Suppressor macrophage (primary cell): ENCODE results near the gene SUGCT.
"Not testable (repeated sequence)": the region's sequence is repeated elsewhere in the genome, so short reads cannot be mapped to it uniquely, and the experiment has no call there.

Experiments used
- DNase-seq, 4 experiments: peaks; one replicate each; pipeline ENCODE4 v3.0.0-alpha.2; 2020 to 2022

The SUGCT gene

GRCh38 chr7:40139891-40140290 lies 5.1 kb downstream of the SUGCT start:
- not testable (repeated sequence) for DNase-seq

DNA sequence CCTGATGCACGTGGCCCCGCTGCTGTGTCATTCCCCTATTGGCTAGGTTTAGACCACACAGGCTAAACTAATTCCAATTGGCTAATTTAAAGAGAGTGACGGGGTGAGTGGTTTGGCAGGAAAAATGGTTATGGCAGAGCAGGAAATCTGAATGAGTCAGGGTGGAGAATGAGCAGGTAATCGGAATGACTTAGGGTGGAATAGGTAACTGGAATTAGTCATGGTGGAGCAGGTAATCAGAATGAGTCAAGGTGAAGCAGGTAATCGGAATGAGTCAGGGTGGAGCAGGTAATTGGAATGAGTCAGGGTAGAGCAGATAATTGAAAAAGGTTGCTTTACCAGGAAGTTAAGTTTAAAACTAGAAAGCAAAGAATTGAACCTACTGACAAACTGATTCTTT lies 7.1 kb downstream of the SUGCT start:
- DNase-seq: not testable (repeated sequence)

GRCh38 chr7:40145596-40146130 lies 10.9 kb downstream of the SUGCT start:
- not testable (repeated sequence) for DNase-seq

DNA sequence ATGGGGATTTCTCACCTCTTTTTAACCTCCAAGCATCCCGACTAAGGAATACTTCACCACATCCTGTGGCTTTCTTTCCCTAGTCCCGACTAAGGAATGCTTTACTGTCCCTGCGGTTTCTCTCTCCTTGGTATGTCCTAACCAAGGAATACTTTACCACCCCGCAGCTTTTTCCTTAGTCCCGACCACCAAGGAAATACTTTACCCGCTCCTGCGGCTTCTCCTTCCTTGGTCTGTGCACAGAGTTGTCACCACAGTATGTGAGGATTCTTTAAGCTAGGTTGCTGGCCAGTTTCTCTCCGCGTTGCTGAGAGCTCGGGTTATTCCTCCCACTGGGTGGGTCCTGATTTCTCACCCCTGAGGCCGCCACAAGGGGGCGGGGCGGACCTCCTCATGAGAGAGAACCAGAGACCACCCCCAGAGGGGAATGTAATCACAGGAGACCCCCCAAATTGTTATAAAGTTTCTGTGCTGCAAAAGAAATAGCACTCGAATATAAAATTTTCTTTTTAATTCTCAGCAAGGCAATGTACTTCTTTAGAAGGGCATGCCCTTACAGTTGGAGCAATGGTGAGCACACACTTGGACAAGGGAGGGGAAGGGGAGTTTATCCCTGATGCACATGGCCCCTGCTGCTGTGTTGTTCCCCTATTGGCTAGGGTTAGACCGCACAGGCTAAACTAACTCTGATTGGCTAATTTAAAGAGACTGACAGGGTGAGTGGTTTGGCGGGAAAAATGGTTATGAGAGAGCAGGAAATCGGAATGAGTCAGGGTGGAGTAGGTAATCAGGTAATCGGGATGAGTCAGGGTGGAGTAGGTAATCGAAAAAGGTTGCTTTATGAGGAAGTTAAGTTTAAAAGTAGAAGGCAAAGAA lies 12.8 kb downstream of the SUGCT start:
- no peak for DNase-seq

DNA sequence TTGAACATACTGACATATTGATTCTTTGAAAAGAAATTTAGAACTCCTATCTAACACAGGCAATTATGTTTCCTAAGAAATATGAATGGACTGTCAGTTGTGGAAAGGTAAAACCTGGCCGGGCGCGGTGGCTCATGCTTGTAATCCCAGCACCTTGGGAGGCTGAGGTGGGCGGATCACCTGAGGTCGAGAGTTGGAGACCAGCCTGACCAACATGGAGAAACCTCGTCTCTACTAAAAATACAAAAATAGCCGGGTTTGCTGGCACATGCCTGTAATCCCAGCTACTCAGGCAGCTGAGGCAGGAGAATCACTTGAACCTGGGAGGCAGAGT lies 13.4 kb downstream of the SUGCT start:
- not testable (repeated sequence) for DNase-seq

DNA sequence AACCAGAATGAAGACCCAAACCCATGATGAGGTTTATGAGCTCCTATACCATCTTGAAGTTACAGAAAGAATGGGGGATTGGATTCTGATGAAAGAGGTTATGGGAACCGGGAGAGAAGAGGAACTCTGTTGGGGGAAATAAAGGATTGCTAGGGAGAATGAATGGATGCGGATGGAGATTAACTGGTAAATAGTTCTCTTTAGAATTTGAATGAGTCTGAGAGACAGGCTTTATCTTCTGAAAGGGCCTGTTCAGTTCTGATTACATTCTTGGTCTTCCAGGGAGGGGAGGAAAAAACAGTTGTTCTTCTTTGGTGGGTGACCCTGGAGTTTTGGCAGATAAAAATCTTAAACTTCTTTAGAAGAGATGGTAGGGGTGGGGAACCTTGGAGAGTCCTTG lies 13.9 kb downstream of the SUGCT start:
- DNase-seq: no peak

DNA sequence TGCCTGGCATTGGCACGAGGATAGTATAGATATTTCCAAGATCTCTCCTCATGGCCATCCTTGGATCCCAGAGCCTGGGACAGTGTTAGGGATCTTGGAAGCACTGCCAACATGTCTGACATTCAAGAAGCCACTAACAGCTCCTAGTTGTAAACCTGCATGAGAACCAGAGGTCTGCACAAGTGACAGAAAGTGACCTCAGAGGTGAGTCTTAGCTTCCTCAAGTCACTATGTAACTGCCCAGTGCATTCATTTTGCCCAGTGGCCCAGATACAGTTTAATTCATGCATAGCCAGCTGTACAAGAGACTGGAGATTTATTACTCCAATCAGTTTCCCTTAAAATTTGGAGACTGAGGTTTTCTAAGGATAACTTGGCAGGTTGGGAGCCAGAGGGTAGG lies 16.7 kb downstream of the SUGCT start:
- no peak for DNase-seq

GRCh38 chr7:40156988-40157387 lies 22.2 kb downstream of the SUGCT start:
- no peak for DNase-seq

DNA sequence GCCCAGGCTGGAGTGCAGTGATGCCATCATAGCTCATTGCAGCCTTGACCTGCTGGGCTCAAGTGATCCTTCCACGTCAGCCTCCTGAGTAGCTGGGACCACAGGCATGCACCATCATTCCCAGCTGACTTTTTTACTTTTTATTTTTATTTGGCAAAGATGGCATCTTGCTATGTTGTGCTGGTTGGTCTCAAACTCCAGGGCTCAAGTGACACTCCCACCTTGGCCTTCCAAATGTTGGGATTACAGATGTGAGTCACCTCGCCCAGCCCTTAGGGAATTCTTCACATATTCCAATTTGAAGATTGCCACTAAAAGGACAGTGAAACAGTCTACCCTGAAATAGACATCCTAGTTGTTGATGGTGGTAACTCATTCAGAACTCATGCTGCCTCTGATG lies 27.7 kb downstream of the SUGCT start:
- no peak for DNase-seq

GRCh38 chr7:40165216-40165615 lies 30.4 kb downstream of the SUGCT start:
- DNase-seq: no peak

DNA sequence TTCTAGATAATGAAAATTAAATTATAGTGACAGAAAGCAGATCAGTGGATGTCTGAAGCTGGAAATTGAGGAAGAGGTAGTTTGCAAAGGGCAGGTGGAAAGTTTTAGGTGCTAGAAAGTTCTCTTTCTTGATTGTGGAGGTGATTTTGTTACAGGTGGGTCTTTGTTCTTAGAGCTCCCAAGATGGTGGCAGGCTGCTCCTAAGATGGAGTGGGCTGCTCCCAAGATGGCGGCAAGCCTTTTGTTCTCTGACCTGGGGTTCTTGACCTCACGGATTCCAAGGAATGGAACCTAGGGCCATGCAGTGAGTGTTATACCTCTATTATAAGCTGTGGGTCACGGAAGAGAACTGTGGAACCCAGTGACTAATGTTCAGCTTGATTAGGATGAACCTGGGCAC lies 32.5 kb downstream of the SUGCT start:
- no peak for DNase-seq

DNA sequence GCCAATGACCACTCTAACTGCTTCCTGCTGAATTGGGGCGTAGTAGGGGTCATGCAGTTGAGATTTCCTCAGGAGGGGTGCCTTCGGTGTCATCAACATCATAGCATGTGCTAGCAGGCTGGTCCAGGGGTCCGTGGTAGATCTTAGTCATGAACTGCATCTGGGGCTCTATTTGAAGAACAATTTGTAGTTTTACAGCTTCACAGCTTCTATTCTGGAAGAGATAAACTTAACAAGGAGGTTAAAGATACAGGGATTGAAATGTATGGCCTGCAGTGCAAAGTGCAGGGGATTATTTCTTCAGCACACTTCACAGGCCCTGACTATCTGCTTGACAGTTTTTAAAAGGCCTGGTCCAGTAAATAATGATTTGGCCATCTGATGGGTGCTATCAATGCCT lies 33.5 kb downstream of the SUGCT start:
- not testable (repeated sequence) for DNase-seq

- not testable (repeated sequence) for DNase-seq
Observed at GRCh38 chr7:40173121-40173520, 38.3 kb downstream of the SUGCT start.

- DNase-seq: not testable (repeated sequence)
Observed at GRCh38 chr7:40175256-40175655, 40.5 kb downstream of the SUGCT start.

- DNase-seq: no peak
Observed at GRCh38 chr7:40175725-40176510, 41.1 kb downstream of the SUGCT start.

- DNase-seq: no peak
Observed at GRCh38 chr7:40177071-40177470, 42.3 kb downstream of the SUGCT start.

- no peak for DNase-seq
Observed at GRCh38 chr7:40182452-40182851, 47.6 kb downstream of the SUGCT start.

DNA sequence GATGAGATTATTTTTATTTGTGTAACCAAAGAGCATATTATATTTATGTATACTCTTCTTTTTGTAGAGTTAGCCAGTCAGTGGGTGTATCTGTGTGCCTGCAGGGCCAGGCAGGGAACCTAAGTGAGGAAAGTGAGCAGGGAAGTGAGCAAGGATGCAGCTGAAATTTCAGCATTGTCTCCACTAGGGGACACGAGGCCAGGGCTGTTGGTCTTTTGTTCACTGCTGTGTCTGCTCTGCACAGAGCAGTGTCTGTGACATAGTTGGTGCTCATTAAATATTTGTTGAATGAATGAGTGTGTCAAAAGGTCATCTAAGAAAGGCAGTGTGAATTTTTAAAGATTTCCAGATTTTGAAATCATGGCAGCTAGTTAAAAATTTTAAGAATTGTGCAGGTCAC lies 51.8 kb downstream of the SUGCT start:
- no peak for DNase-seq

DNA sequence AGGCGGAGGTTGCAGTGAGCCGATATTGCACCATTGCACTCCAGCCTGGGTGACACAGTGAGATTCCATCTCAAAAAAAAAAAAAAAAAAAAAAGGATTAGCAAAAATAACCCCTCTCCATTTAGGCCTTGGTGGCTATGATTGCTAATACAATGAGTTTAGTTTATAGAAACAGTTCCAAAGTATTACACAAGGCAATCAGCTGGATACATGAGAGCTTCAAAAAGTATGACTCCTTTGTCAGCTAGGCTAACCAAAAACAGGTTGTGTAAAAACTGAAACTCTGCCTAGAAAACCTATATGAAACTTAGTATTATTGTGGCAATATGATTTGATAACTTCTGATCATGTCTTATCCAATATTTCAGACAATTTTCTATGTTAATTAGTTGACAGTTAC lies 57.2 kb downstream of the SUGCT start:
- DNase-seq: no peak

- no peak for DNase-seq
Observed at GRCh38 chr7:40194745-40195144, 59.9 kb downstream of the SUGCT start.

- peak in 2 of 4 experiments; percentile 4 to 10 for DNase-seq
Observed at GRCh38 chr7:40197527-40197926, 62.7 kb downstream of the SUGCT start.

DNA sequence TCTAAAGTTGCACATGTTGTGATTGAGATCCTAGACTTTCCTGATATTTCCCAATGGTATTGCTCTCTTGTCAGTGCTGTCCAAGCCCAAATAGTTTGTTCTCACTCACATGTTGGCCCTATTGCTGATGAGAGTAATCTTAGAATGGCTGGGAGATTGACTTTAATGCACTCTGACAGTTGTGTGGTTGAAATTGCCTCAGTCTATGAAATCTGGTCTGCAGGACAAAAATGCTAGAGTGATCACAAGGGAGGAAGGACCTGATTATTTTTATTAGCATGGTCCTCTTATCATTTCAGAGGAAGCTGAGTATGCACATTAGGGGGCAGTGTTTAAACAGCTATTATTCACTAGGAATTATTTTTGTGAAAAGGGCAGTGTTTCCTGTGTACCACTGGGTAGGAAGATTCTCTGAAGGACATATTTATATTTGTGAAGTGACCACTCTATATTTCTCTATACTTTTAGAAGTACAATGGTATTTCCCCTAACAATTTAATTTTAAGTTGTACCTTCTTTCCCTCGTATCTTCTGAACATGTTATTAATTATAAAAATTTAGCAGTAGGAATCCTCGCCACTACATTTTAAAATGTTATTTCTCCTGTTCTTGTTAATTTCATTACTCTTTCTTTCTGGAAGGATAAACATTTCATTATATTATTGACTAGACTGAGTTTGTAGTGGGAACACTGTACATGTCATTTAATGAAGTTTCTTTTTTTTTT lies 64.4 kb downstream of the SUGCT start:
- DNase-seq: peak in 1 of 4 experiments; percentile 5

GRCh38 chr7:40200791-40201190 lies 66.0 kb downstream of the SUGCT start:
- no peak for DNase-seq
